GM18526 (cell line): Measurements from ENCODE around the gene TMEM158.

Experiments used
- POLR2A ChIP-seq: IDR thresholded peaks from 3 replicates; pipeline ENCODE4 v1.6.1; 2011; ENCODE audit not compliant: insufficient read length; ENCODE audit errors: extremely low read depth

Gene TMEM158

DNA sequence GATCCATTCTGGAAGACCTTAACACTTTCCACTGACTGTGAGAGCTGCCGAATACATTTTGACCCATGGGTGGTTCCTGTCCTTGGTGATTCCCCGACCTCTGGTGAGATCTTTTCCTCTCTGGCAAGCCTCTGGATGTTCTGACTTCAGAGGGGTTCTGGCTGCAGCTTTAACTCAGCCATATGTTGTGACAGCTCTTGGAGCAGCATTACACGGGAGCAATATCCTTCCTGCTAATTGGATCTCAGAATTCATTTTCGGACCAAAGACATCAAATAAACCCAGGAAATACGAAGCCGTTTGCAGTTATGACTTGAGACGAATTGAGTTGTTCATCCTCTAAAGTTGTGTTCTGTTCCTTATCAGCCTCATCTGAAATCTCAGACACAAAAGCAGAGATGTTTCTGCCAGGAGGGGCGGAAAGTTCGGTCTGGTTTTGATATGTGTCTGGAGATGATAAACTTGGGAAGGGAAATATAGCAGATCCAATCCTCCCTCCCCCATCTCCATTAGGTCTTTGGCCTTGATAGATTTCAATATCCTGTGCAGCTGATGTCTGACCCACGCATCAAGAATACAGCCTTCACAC is 10.0 kb downstream of the TMEM158 start:
- no peak for TF ChIP-seq POLR2A

DNA sequence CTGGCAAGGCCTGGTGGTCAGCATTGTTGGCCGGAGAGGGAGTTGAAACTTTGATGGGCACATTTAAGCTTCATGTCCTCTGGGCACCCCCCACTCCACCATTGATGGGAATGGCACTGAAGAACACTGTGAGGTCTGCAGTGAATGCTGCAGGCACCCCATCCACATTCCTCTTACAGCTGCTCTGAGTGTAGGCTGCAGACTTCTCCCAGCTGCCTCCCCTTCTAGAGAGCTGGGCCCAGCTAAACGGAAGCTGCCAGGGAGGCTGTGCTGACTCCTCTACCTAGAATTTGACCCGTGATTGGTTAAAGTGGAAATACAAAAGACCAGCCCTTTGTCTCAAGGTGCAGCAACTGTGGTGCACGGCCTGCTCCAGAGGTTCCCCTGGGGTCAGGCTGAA is 10.6 kb downstream of the TMEM158 start:
- TF ChIP-seq POLR2A: no peak

DNA sequence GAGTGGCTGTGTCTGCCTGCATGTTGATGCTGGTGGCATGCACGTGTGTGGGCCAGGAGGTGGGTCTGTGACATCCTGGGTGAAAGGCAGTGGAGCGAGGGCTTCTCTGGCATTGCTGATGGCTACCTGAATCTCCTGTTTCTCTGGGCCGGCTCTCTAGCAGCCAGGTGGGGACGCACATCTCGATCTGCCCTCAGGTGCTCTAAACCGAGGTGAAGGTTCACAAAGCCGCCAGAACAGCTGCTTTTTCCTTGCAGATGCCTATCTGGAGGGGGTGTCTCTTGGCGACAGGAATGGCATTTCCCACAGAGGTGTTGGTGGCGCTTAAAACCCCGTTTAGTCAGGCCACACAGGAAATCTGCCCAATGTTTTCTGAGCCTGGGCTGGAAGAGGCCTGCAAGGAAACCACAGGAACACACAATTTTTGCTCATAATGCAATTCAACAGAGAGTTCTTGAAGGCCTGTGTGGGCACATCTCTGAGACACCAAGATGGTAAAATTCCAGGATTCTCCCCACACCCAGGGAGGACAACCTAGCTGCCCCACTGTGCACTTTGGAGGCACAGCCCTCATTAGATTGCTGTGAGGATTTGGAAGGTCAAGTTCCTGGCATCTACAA is 11.9 kb downstream of the TMEM158 start:
- no peak for TF ChIP-seq POLR2A

DNA sequence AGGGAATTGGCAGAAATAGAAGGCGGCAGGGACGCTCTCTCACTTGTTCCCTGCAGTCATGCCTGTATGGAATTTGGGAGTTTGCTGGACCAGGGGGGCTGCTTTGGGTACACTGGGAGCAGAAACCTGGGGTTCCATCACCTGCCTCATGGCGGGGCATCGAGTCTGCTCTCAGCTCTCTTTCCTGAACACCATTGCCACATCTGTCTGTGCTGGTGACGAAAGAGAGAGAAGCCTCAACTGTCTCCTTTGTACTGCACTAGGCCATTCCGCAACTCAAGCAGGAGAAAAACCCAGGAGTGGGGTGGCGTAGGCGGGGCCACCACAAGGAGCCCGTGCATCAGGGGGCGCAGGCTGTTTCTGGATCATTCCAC is 14.0 kb downstream of the TMEM158 start:
- TF ChIP-seq POLR2A: no peak

DNA sequence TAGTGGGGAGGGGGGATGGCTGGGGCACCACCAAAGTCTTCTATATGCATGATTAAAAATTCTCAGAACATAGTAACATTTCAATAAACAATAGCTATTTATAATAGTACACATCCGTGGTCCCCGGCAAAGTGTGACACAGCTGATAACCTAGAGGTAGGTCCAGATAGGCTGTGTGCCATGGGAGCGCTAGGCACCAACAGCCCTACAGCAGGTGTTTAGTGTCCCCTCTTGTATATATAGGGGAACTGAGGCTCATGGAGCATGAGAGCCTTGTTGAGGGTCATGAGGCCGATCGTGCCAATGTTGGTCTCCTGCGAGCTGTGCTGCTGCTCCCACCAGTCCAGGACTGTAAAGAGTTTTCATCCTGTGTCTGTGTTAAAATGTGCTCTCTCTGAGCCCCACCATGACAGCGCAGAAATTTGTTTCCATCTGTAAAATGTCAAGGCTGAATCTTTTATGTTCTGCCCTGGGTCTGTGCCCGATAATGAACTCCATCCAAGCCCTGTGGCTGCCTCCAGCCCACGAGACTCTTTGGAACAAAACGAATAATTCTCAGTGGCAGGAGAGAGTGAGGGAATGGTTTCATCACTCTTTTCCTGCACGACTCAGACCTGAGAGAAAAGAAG is 14.5 kb downstream of the TMEM158 start:
- TF ChIP-seq POLR2A: no peak

DNA sequence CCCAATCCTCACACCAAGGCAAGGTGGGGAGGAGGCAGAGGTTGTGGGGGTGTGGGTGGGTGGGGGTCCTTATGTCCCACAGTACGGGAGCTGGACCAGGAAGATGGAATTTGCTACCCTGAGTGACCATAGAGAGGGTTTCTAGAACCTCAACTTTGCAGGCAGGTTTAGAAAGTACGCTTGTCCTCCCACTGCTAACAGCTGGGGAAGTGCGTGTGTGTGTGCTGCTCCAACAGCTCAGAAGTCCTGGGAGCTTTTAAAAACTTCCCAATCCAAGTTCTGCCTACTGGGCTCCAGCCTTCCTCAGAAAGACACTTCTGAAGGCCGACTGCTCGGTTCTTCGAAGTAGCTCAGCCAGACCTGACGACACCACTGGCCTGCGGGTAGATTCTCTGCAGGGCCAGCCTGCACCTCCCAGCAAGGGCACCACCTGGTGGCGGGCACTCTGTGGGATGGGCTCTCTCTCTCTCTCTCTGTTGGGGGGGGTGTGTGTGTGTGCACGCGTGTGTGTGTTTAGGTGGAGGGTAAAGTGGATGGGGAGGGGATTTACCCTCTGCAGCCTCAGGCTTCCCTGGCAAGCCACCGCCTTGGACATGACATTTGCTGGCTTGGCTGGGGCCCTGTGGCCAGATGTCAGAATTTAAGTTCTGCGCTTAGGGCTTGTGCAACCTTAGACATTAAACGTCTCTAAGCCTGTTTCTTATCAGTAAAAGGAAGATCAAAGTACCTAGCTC is 15.6 kb downstream of the TMEM158 start:
- TF ChIP-seq POLR2A: no peak

DNA sequence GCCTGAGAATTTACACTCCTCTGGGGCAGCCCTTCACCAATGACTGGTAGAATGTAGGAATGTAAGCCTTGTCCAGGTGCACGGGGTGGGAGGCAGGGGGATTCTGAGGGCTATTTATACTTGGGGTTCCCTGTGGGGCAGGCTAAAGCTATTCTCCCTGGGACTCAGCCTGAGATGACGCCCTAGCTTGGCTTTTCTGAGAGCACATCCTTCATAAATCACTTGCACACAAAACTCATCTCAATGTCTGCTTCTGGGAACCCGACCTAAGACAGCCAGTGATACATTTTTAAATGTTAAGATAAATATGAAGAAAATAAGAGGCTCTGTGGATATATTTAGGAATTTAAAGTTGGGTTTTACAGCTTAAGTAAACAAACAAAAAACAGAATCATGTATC is 16.6 kb downstream of the TMEM158 start:
- TF ChIP-seq POLR2A: no peak

DNA sequence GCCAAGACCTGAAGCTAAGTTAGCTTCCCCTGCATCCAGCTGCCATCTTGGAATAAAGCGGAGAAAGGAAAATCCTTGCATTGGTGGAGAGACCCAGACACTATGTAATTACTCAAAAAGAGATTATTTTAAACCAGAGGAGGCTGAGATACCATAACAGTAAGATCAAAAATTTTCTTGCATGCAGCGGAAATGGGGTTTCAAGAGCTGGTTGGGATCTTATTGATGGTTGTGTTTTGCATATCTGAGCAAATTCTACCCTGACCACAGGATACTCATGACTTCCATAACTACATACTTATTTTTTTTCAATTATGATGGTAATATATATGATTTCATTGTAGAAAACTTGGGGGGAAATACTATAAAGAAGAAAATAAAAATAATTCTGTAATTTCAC is 17.5 kb downstream of the TMEM158 start:
- TF ChIP-seq POLR2A: no peak

DNA sequence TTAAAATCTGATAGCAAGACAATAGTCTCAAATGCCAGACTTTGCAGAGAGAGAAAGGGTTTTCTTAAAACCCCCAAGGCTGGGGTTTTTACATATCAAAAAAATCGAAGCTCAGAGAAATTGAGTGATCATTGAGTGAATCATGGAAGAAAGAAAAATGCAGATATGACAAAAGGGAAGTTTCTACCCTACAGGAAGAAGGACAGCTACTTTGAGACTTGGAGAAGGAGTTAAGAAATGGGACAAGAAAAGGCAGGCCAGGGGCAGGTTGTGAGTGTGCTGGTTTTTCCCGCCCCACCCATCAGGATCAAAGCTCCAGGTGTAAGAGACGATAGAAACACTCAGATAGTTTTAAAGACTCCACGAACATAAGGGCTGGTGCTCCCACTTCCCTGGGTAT is 18.6 kb downstream of the TMEM158 start:
- no peak for TF ChIP-seq POLR2A

DNA sequence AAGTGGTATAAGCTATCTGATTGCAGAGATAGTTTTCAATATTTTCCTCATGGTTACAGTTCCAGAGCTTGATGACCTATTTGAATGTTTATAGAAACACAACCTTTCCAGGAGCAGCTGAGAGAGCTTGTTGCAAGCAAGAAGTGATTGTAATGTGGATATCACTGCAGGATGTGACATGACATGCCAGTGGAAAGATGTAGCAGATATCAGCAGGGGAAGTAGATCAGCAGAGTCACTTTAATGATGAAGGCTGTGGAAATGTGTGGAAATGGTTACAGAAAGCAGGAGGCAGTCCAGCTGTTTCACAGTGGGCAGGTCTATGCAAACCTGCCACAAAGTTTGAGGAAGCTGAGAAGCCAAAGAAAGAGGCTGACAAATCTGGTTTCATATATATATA is 21.0 kb downstream of the TMEM158 start:
- TF ChIP-seq POLR2A: no peak

DNA sequence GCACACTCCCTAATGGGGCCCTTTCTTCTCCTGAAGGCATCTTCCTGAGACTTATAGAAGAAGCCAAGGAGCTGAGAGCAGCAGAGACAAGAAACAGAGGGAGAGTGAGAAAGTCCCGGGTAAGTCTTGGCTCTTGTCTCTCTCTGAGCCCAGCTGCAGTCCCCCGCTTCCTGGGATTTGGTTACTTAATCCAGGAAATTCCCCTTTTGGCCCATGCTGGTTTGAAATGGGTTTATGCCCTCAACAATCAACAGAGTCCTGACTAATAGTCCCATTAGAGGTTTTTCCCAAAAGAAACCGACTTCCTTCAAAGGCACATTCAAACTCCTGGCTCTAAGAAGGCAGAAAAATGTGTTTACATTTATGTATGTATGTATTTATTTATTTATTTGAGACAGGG is 22.0 kb downstream of the TMEM158 start:
- TF ChIP-seq POLR2A: no peak

DNA sequence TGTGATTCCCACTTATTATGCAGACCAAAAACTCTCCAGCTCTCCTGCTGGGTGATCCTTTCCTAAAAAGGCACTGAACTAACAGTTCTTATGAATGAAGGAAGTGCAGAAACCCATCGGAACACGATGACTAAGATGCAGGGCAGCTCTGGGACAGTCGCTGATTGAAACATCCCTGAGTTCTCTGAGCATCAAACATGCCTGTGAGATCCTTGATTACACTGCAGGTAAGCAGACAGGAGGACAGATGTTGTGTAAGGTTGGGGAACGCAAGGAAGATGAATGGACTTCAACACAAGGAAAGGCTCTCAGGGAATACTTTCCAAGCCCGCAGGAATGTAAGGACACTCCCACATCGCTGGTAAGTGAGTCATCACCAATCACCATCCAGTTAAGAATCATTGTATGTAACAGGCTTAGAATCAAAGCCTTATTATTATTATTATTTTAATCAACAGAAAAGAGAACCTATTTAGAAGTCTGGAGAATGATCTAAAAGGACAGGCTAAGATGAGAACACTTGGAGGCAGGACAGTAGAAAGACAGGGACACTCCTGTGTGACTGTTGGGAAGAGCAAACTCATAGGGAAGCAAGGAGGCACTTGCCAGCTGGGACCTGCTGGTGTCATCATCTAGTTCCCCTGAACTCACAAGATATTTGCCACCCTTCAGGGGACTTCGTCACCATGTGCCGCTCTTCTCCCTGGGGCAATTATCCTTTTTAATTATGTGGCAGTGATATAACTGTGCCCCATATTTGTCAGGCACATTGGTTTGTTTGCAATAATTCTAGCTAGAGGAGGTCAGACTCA is 26.0 kb downstream of the TMEM158 start:
- no peak for TF ChIP-seq POLR2A

DNA sequence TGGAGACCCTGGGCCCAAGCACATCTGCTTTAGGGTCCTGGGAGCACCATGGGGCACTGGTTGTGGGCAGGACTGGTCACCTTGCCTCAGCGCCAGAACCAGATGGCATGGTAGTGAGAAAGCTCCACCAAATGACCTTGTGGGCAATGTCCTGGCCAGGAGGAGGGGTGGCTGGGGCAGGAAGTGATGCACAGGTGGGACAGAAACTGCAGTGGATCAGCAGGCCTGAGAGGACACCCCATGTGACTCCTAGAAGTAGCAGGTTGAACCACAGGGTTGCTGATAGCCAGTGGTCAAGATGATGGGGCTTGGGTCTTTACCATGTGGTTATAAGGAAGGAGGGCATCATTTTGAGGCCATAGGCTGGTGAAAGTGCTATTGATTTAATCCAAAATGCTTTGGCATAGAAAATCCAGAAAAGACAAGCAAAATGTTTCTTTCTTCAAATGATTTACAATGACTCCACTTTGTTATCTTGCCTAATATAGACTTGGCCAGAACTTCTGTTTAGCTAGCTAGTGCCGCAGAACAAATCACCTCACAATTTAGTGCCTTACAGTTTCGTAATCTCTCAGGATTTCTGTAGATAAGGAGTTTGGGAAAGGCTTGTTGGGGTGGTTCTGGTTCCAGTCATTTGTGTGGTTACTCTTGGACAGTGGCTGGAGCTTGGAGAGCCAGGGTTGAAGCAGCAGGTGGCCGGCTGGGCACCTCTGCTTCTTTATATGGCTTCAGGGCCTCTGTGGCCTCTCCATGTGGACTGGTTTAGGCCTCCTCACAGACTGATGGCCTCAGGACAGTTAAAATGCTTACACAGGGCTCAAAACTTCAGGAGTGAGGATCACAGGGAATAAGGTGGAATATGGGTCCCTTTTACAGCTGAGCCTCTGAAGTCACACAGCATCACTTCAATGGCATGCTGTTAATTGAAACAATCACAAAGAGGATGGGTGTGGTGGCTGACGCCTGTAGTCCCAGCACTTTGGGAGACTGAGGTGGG is 27.5 kb downstream of the TMEM158 start:
- TF ChIP-seq POLR2A: no peak

DNA sequence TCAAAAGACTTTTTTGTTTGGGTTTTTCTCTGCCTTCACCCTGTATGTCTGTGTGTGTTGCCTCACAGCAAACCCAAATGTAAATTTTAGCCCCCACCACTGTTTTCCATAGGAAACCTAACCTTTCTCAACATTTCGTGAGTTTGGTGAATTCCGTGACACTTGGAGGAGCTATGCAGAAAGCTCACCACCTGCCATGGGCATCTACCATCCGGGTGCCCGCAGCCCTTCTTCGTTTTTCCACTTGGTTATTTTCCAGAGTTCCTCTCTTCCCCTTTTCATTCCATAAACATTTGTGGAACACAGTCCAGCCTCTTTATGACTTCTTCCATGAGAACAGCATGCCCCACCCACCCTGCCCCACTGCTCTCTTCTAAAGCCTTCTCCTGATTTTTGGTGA is 31.3 kb downstream of the TMEM158 start:
- TF ChIP-seq POLR2A: no peak
